Activated naive CD8-positive, alpha-beta T cell treated with anti-CD3 and anti-CD28 coated beads, Interleukin-2, amount 10 ng/mL, durations not matched to agents 7 days and 5 days (primary cell): Measurements from ENCODE around the gene EXOSC2. TPM values are rescaled to one million over a fixed set of nuclear protein-coding genes. Genes with fewer than 3 reads are reported as not detected.
A peak's percentile ranks its signal among the peaks of the same experiment; 100 is the strongest.

Source experiments
- ATAC-seq: fragments of 150-1000 bp; cut with Tn5 transposase; one replicate; pipeline ENCODE4 v1.10.0; 2021; ENCODE audit warnings: low read depth, moderate library complexity
- POLR2A ChIA-PET: fragments of 350-600 bp; sonication (Branson Sonifier 250); formaldehyde crosslinking; loops from one replicate; lab custom pipeline; 2021; ENCODE audit warnings: antibody characterized with exemption; lab: Charles Lee
- DNase-seq: peaks from one replicate; pipeline ENCODE4 v3.0.0; 2021
- H3K27ac Mint-ChIP-seq: one replicate; pipeline ENCODE4 v1.8.0; 2022; ENCODE audit warnings: mild to moderate bottlenecking, mixed read lengths
- H3K27me3 Mint-ChIP-seq: one replicate; pipeline ENCODE4 v1.8.0; 2022; ENCODE audit warnings: mild to moderate bottlenecking, moderate library complexity, mixed read lengths
- H3K36me3 Mint-ChIP-seq: one replicate; pipeline ENCODE4 v1.8.0; 2021; ENCODE audit warnings: mild to moderate bottlenecking, mixed read lengths
- H3K4me1 Mint-ChIP-seq: one replicate; pipeline ENCODE4 v1.8.0; 2021; ENCODE audit warnings: mixed read lengths
- H3K4me3 Mint-ChIP-seq: one replicate; pipeline ENCODE4 v1.8.0; 2022; ENCODE audit warnings: mild to moderate bottlenecking, moderate library complexity, mixed read lengths
- H3K9me3 Mint-ChIP-seq: one replicate; pipeline ENCODE4 v1.8.0; 2021; ENCODE audit warnings: mixed read lengths
- total RNA-seq, 2 experiments: library from RNA; stranded (reverse); gene quantifications; one replicate each; pipeline ENCODE4 v1.2.3, GENCODE V29; 2021

EXOSC2 gene
- total RNA-seq, 2 experiments from 2014 or later: 57.2 to 58.8 TPM

DNA sequence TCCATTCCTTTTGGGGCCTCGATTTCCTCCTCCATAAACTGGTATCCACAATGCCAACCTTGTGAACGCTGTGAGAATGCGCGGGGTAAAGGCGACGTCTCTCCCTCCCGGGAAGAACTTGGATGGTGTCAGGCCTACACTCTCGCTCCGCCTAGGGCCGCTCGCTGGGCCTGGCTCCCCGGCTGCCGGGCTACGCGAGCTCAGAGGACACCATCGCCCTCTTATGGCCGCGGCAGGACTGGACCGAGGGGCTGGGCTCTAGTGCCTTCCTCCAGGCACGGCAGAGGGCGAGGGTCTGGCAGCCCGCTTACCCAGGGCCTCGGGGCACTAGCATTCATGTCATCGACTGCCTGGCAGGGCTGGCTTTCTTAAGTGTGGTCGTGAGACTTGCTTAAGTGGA is 1.3 kb upstream of the EXOSC2 start:
- POLR2A ChIA-PET: interaction anchor here (1.5 to 1.7 kb wide), 2 partner anchors 21 to 113 kb away, joined by 6 to 7 read pairs; partner anchors contain the start of gene FUBP3
- Mint-ChIP-seq H3K9me3 (no peaks in the 10 kb centered on the region), H3K36me3 (peaks cover 23% of the 10 kb centered on the region), H3K4me3 (peak overlapping the region; percentile 97), H3K4me1 (peaks cover 38% of the 10 kb centered on the region), H3K27me3 (peaks cover 3% of the 10 kb centered on the region), H3K27ac (peak overlapping the region; percentile 64)
- DNase-seq (no peak), ATAC-seq (no peak)

DNA sequence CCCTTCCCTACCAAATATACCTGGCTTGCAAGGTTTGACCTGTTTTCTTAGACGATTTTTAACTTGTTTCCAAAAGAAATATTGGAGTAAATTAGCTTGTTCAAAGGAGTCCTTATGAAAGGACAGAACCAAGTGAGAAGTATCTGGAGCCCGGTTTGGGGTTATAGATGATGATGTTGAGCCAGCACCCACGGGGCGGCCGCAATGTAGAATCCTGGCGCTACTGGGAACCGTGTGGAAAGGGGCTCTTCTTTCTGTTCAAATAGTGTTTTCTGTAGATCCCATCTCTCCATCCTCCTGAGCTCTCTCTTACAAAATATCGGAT is 517 bp upstream of the EXOSC2 start:
- peak overlapping the region; percentile 97 for H3K27ac Mint-ChIP-seq
- POLR2A ChIA-PET: interaction anchor here (0.7 to 1.7 kb wide), 6 partner anchors 9 to 113 kb away, joined by 3 to 7 read pairs (median 5); partner anchors contain the start of gene FUBP3
- peaks cover 40% of the 10 kb centered on the region for H3K4me1 Mint-ChIP-seq
- H3K27me3 Mint-ChIP-seq: peaks cover 3% of the 10 kb centered on the region
- ATAC-seq (no peak), DNase-seq (no peak)
- H3K4me3 Mint-ChIP-seq: peak overlapping the region; percentile 97
- H3K36me3 Mint-ChIP-seq: peaks cover 25% of the 10 kb centered on the region
- H3K9me3 Mint-ChIP-seq: no peaks in the 10 kb centered on the region

- Mint-ChIP-seq H3K27me3 (peaks cover 3% of the 10 kb centered on the region), H3K4me1 (peaks cover 46% of the 10 kb centered on the region), H3K4me3 (peak overlapping the region; percentile 97), H3K27ac (peak overlapping the region; percentile 97), H3K36me3 (peaks cover 27% of the 10 kb centered on the region), H3K9me3 (no peaks in the 10 kb centered on the region)
- ATAC-seq (no peak), DNase-seq (no peak)
- POLR2A ChIA-PET: interaction anchor here (1.7 kb wide), 2 partner anchors 19 to 21 kb away, joined by 3 to 7 read pairs; no protein-coding TSS in a partner anchor
These were observed 625 bp downstream of the EXOSC2 start for GRCh38 chr9:130694205-130694604.

DNA sequence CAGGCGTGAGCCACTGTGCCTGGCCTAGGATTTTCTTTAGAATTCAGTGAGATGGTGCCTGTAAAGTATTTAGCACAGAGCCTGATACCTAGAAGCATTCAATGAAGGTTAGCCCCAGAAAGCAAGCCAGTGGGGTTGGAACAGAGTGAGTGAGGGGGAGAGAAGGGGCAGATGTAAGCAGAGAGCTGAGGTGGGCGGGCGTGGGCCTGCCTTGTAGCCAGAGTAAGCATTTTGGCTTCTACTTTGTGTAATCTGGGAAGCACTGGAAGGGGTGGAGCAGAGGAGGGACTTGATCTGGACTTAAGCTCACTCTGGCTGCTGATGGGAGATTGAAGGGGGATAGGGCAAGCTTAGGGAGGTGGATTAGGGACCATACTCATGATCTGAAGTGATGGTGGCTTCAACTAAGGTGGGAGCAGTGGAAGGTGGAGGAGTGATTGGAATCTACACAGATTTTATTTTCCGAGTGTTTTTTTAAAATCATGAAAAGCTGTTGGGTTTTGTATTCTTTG is 2.6 kb downstream of the EXOSC2 start:
- H3K4me1 Mint-ChIP-seq: peaks cover 44% of the 10 kb centered on the region
- no peak overlapping the region for H3K27ac Mint-ChIP-seq
- ATAC-seq (no peak), DNase-seq (no peak)
- no peaks in the 10 kb centered on the region for H3K9me3 Mint-ChIP-seq
- POLR2A ChIA-PET: interaction anchor here (0.7 kb wide), 1 partner anchor 641 kb away, joined by 3 read pairs; no protein-coding TSS in a partner anchor
- H3K36me3 Mint-ChIP-seq: peaks cover 28% of the 10 kb centered on the region
- H3K27me3 Mint-ChIP-seq: no peaks in the 10 kb centered on the region
- H3K4me3 Mint-ChIP-seq: no peak overlapping the region

DNA sequence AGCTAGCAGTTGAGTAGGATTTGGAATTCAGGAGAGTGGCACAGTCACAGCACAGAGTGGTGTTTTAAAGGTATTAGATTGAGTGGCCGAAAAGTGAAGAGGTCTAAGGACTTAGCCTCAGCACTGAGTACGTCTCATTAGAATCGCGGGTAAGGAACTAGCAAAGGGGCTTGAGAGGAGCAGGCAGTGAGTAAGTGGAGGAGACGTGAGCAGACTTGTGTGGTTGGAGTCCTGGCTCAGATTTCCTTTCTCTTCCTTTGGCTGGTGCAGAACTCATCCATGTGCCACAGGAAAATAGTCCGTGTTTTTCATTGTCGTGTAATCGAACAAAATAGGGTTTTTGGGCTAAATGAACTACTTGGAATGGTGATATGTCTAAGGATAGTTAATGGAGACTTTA is 3.4 kb downstream of the EXOSC2 start:
- ATAC-seq (no peak), DNase-seq (no peak)
- Mint-ChIP-seq H3K27me3 (no peaks in the 10 kb centered on the region), H3K9me3 (no peaks in the 10 kb centered on the region), H3K4me1 (peaks cover 44% of the 10 kb centered on the region), H3K36me3 (peaks cover 29% of the 10 kb centered on the region), H3K4me3 (no peak overlapping the region), H3K27ac (no peak overlapping the region)
- POLR2A ChIA-PET: no interaction called here

- POLR2A ChIA-PET: no interaction called here
- H3K36me3 Mint-ChIP-seq: peaks cover 40% of the 10 kb centered on the region
- no peak overlapping the region for H3K4me3 Mint-ChIP-seq
- no peaks in the 10 kb centered on the region for H3K9me3 Mint-ChIP-seq
- DNase-seq (no peak), ATAC-seq (no peak)
- H3K4me1 Mint-ChIP-seq: peaks cover 42% of the 10 kb centered on the region
- H3K27ac Mint-ChIP-seq: no peak overlapping the region
- no peaks in the 10 kb centered on the region for H3K27me3 Mint-ChIP-seq
These were observed 4.9 kb downstream of the EXOSC2 start for GRCh38 chr9:130698514-130698913.

DNA sequence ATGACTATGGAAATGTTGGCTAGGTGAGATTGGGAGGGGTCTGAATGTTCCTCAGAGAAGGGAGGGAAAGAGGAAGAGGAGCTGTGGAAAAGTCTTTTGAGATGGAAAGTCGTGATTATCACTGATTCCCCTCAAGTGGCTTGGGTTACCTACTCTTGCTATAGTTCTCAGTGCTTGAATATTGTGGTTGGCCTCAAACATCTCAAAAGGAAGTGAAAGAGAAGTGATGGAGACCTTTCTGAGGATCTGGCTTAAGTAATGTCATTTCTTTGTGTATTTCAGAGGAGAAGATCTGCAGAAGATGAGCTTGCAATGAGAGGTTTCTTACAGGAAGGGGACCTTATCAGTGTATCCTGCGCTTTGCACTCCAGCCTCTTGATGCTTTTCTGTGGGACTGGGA is 5.5 kb downstream of the EXOSC2 start:
- Mint-ChIP-seq H3K4me1 (peaks cover 42% of the 10 kb centered on the region), H3K4me3 (no peak overlapping the region), H3K27ac (no peak overlapping the region), H3K36me3 (peaks cover 42% of the 10 kb centered on the region), H3K9me3 (no peaks in the 10 kb centered on the region), H3K27me3 (no peaks in the 10 kb centered on the region)
- POLR2A ChIA-PET: no interaction called here
- ATAC-seq (no peak), DNase-seq (no peak)

DNA sequence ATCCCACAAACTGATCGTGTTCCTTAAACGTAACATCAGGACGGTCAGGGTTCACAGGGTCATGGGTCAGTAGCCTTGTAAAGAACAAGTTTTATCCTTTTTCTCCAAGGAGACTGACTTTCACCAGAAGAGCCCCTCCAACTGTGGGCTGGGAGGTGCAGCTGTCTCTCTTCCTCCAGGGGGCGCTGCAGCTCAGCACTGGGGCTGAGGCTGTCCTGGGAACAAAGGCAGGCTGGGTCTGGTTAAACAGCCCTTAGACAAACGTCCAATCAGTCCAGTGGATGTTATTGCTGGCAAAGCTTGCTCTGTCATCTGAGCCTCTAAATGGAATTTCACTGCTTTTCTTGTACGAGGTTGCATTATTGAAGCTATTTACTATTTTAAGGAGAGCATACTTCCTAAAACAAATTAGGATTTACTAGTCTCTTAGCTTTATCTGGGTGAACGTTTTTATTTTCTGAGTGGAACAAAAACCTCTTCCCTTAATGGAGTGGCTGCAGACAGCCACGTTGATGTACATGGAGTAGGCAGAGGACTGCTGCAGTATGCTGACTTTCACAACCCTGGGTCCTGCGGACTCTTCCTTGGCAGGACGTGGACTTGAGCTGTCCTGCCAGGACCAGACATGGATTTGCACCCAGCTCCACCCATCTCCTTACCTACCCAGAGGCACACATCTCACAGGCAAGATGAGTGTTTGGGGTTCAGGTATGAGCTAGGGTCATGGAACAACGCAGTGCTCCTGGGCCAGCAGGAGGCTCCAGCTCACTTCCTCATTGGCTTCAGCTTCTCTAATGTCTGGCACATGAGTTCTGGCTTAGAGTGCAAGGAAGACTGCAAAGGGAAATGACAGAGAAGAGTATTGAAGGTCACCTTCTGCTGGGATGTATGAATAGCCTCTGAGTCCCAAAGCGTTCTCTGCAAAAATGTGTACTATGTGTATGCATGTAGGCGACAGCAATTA is 7.8 kb downstream of the EXOSC2 start:
- Mint-ChIP-seq H3K9me3 (no peaks in the 10 kb centered on the region), H3K4me3 (no peak overlapping the region), H3K27ac (no peak overlapping the region), H3K36me3 (peaks cover 35% of the 10 kb centered on the region), H3K27me3 (no peaks in the 10 kb centered on the region), H3K4me1 (peaks cover 28% of the 10 kb centered on the region)
- DNase-seq (peak; percentile 75), ATAC-seq (peak; percentile 85)
- POLR2A ChIA-PET: no interaction called here

DNA sequence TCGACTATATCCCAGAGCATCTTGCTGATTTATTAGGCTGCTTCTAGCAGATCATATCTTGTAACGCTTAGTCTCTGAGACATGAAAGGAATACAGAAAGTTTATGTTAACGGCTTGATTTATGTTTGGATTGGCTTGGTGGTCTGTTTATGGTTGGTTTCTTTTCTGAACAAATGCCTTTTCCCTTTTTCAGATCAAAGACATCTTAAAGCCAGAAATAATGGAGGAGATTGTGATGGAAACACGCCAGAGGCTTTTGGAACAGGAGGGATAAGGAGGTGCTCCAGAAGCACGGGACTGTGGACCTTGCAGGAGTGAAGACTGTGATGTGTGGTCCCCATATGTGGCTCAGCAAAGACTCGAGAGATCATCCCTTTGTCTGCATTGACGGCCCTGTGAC is 9.9 kb downstream of the EXOSC2 start:
- POLR2A ChIA-PET: no interaction called here
- peaks cover 15% of the 10 kb centered on the region for H3K4me1 Mint-ChIP-seq
- H3K27ac Mint-ChIP-seq: no peak overlapping the region
- peaks cover 24% of the 10 kb centered on the region for H3K36me3 Mint-ChIP-seq
- DNase-seq (no peak), ATAC-seq (no peak)
- no peaks in the 10 kb centered on the region for H3K27me3 Mint-ChIP-seq
- no peaks in the 10 kb centered on the region for H3K9me3 Mint-ChIP-seq
- H3K4me3 Mint-ChIP-seq: no peak overlapping the region

- POLR2A ChIA-PET: no interaction called here
- Mint-ChIP-seq H3K4me1 (peaks cover 5% of the 10 kb centered on the region), H3K4me3 (no peak overlapping the region), H3K9me3 (no peaks in the 10 kb centered on the region), H3K27ac (no peak overlapping the region), H3K36me3 (peaks cover 17% of the 10 kb centered on the region), H3K27me3 (peaks cover 2% of the 10 kb centered on the region)
- peak; percentile 41 for ATAC-seq
- peak; percentile 59 for DNase-seq
These were observed 13.8 kb downstream of the EXOSC2 start for GRCh38 chr9:130707225-130707976.

DNA sequence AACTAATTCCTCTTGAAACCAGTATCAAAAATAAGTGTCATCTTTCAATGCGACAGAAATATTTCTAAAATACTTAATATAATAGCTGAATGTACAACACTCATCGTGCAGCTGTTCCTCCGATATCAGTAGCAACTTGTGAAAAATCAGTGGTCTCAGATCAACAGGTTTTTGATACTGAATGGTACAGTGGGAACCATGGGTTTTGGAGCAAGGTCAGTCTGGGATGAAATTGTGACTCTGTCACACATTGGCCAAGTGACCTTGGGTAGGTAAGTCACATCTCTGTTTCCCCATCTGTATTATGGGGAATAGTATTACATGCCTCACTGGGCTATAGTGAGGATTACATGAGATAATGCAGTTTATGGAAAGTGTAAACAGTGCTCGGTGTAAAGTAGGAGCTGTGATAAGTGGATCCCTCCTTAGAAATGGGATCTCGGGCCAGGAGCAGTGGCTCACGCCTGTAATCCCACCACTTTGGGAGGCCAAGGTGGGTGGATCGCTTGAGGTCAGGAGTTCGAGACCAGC is 17.3 kb downstream of the EXOSC2 start:
- ATAC-seq: no peak
- POLR2A ChIA-PET: no interaction called here

DNA sequence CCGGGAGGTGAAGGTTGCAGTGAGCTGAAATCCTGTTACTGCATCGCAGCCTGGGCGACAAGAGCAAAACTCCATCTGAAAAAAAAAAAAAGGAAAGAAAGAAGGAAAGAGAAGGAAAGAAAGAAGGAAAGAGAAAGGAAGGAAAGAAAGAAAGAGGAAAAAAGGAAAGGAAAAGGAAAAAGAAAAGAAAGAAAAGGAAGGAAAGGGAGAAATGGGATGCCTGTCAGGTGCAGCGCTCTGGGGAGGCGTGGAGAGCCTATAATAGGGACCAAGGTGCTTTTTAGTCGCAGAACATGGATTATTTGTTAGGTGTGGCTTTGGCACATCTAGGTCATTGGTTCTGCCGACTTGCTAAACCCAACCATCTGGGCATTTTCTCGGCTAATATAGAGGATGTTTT is 17.9 kb downstream of the EXOSC2 start:
- DNase-seq: no peak
- Mint-ChIP-seq H3K27ac (peak overlapping the region; percentile 5), H3K4me1 (peaks cover 30% of the 10 kb centered on the region), H3K27me3 (peaks cover 2% of the 10 kb centered on the region), H3K36me3 (no peaks in the 10 kb centered on the region), H3K9me3 (no peaks in the 10 kb centered on the region), H3K4me3 (no peak overlapping the region)
- ATAC-seq: no peak
- POLR2A ChIA-PET: no interaction called here

More for the DNA sequence above, 17.3 kb downstream of the EXOSC2 start:
- Mint-ChIP-seq H3K9me3 (no peaks in the 10 kb centered on the region), H3K4me1 (peaks cover 28% of the 10 kb centered on the region), H3K36me3 (peaks cover 1% of the 10 kb centered on the region), H3K4me3 (no peak overlapping the region), H3K27me3 (peaks cover 2% of the 10 kb centered on the region), H3K27ac (no peak overlapping the region)
- DNase-seq: no peak
